Metanephros (tissue), 2 donors: ENCODE results near the gene DGAT2. TPM values are rescaled to one million over a fixed set of nuclear protein-coding genes. Genes with fewer than 3 reads are reported as not detected.

Experiments
- small RNA-seq: library from RNA; depleted of rRNA; stranded (forward); fragments of <200 nt; gene quantifications from one replicate; pipeline ENCODE3, GENCODE V24; 2014; ENCODE audit warnings: low replicate concordance
- total RNA-seq: library from RNA; depleted of rRNA; stranded (reverse); fragments of >200 nt; gene quantifications from one replicate; pipeline ENCODE4 v1.2.3, GENCODE V29; 2014

DGAT2 gene, protein sequence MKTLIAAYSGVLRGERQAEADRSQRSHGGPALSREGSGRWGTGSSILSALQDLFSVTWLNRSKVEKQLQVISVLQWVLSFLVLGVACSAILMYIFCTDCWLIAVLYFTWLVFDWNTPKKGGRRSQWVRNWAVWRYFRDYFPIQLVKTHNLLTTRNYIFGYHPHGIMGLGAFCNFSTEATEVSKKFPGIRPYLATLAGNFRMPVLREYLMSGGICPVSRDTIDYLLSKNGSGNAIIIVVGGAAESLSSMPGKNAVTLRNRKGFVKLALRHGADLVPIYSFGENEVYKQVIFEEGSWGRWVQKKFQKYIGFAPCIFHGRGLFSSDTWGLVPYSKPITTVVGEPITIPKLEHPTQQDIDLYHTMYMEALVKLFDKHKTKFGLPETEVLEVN
- total RNA-seq: 6.2 TPM

DNA sequence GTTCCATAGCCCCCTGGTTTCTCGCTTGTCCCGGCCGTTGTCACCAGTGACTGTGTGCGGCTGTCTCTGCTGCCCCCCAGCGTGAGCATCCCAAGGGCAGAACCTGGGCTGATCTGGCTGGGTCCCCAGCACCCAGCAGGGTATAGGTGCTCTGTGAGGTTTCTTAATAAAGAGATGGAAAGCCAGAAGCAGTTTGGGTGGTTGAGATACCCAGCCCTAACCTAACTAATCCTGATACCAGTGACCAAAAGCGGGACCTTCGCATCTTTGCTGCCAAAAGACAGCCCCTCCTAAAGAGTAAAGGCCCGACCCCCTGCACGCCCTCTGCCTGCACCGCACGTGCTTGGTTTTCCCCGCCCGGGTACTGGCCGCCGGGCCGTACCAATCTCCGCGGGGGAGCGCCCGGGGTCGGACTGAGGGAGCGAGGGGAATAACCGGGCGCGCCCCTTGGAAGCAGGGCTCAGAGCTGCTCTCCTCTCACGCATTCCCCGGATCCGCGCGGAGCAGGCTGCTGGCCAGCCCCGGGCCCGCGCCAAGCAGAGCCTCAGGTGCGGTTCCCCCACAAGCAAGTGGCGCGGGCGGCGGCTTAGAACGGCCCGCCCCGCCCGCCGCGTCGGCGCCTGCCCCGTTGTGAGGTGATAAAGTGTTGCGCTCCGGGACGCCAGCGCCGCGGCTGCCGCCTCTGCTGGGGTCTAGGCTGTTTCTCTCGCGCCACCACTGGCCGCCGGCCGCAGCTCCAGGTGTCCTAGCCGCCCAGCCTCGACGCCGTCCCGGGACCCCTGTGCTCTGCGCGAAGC, at the start of gene DGAT2:
TSS of gene DGAT2 (plus strand) at position 667 of the 797 bp plus-strand sequence. CDS start 214 bp downstream, outside the sequence.

DNA sequence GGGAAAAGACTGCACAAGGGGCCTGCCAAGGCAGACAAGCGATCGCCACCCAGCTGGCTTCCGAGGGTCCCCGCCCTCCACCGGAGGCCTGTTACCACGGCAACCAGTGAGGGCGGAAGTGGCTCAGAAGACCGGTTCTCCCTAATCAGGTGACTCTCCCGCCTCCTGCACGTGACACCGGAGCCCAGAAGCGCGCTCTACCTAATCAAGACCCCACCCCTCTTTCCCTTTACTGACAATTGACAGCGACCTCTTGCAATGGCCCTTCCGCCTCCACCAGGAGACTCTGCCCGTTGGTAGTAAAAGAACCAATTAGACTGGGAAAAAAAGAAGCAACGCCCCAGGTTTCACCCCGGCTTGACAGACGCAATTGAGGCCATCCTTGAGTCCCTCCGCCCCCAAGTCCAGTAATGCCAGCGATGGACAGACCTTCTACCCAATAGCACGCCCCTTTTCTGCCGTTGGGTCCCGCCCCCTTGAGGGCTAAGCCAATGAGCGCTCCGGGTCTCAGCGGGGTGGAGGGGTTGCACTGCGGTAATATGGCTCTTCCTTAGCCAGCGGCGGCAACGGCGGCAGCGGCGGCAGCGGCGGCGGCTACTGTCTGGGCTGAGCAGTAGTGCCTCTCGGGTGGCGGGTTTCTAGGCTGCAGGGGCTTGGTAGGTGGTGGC, 46.2 kb downstream of the DGAT2 start, which contains the start of gene UVRAG:
TSS of gene UVRAG (plus strand) at position 534 of the 668 bp plus-strand sequence. CDS start 198 bp downstream, outside the sequence.

Small RNA genes within 50 kb of the gene (small RNA-seq; reads per million reads assigned to genes)
- not detected for gene RF00019
- gene RN7SL786P: not detected

Other genes starting within 250 kb of the DGAT2 start
- 22.1 TPM for gene GDPD5, start 242.8 kb upstream of the DGAT2 start, total RNA-seq
- 541 TPM for gene SERPINH1, start 206.5 kb upstream of the DGAT2 start, total RNA-seq
- gene MAP6, start 99.7 kb upstream of the DGAT2 start, total RNA-seq: 4.7 TPM
- 0.53 TPM for gene MOGAT2, start 50.9 kb upstream of the DGAT2 start, total RNA-seq
- 30.6 TPM for gene UVRAG, start 46.4 kb downstream of the DGAT2 start, total RNA-seq